Adrenal gland (tissue), 12 donors: Measurements from ENCODE around the gene CORO2B. TPM values are rescaled to one million over a fixed set of nuclear protein-coding genes. Genes with fewer than 3 reads are reported as not detected.
A peak's percentile ranks its signal among the peaks of the same experiment; 100 is the strongest.

Source experiments
- DNase-seq, 7 donors: peaks; one replicate each; pipeline ENCODE4 v3.0.0-alpha.2; 2019 to 2020
- H3K27ac ChIP-seq, 5 donors: fragments of 200-600 bp; sonication (generic) in 4 of 5; 1 replicate in 3 of 5; 2 replicates in 2 of 5; pipeline versions ENCODE4 v1.5.1 to v1.8.0; 2016 to 2020; ENCODE audit warnings: mild to moderate bottlenecking in 1 of 5
- H3K27me3 ChIP-seq: fragments of 200-600 bp; 2 replicates; pipeline ENCODE4 v1.8.0; 2021
- H3K36me3 ChIP-seq, 2 donors: fragments of 200-600 bp; replicated peaks in 1 of 2; 1 replicate in 1 of 2; 2 replicates in 1 of 2; pipeline versions ENCODE4 v1.5.1 to v1.8.0; 2018 to 2022
- H3K4me1 ChIP-seq, 2 donors: fragments of 200-600 bp; replicated peaks in 1 of 2; 1 replicate in 1 of 2; 2 replicates in 1 of 2; pipeline versions ENCODE4 v1.5.1 to v1.8.0; 2018 to 2021
- H3K4me3 ChIP-seq, 4 donors: fragments of 200-600 bp; sonication (generic) in 3 of 4; one replicate each; pipeline ENCODE4 v1.5.1; 2016 to 2018
- H3K9me3 ChIP-seq, 3 donors: fragments of 200-600 bp; sonication (generic) in 1 of 3; replicated peaks in 1 of 3; 1 replicate in 2 of 3; 2 replicates in 1 of 3; pipeline versions ENCODE4 v1.5.1 to v1.8.0; 2016 to 2021
- POLR2A ChIP-seq, 2 donors: fragments of 450-650 bp; IDR thresholded peaks; one replicate each; pipeline ENCODE4 v1.6.1; 2017; ENCODE audit warnings: antibody characterized with exemption in 2 of 2, mild to moderate bottlenecking in 2 of 2, moderate library complexity in 1 of 2
- WGBS, 4 donors: extraction: QIAGEN DNeasy Blood & Tissue Kit in 2 of 4; methylation state at CpG; one replicate each; pipeline versions ENCODE4 v1.1.5 to v1.1.7; 2013 to 2017; 5-methylcytosine and 5-hydroxymethylcytosine counted together
- intact Hi-C, 2 donors: fragments of 100-400 bp; cut with DNase I; formaldehyde crosslinking; loops; one replicate each; pipeline versions ENCODE4 v1.14.1 to v1.15.0; 2022 to 2023
- polyA plus RNA-seq, 3 donors: library from polyadenylated mRNA; stranded (reverse); fragments of 200-250 nt in 2 of 3; fragments of 350-450 nt in 1 of 3; fragmentation: Illumina TruSeq in 1 of 3; extraction: RNeasy Lipid Tissue Mini Kit (QIAGEN cat#74804) in 1 of 3; gene quantifications; one replicate each; pipeline ENCODE4 v1.2.3, GENCODE V29; 2013 to 2014
- total RNA-seq, 9 donors: library from RNA; depleted of rRNA in 4 of 9; stranded (reverse); fragments of >200 nt in 4 of 9; fragments of 120-200 nt in 1 of 9; fragmentation: NEBNext Ultra II Directional in 1 of 9; extraction: Animal tissue kit (Norgen Biotek cat#: 25700) in 1 of 9; gene quantifications; one replicate each; pipeline versions ENCODE4 v1.1.0 to v1.2.4, GENCODE V29; 2013 to 2023
- TF ChIP-seq, protein P1 (sequence below), 6 experiments: fragments of 450-650 bp in 4 of 6; fragments of 200-600 bp in 2 of 6; sonication (generic) in 1 of 6; IDR thresholded peaks; 1 replicate in 5 of 6; 2 replicates in 1 of 6; pipeline versions ENCODE4 v1.5.1 to v1.8.0; 2016 to 2021; ENCODE audit warnings: antibody characterized with exemption in 6 of 6, mild to moderate bottlenecking in 2 of 6, moderate library complexity in 1 of 6
- donor health status: healthy with polysubstance abuse.
- donor health status: Bipolar disorder and iron deficiency.
- donor health status: DM: yes; HTN: yes; CAD: no.
- donor health status: DM: no; HTN: no; CAD: no.
- donor health status: DM: no; HTN: no; CAD: no.
- donor health status: DM: yes; HTN: yes; CAD: no.

CORO2B gene
- total and polyA plus RNA-seq, 12 donors, result 2.8 to 8.4 (median 4.3) TPM

DNA sequence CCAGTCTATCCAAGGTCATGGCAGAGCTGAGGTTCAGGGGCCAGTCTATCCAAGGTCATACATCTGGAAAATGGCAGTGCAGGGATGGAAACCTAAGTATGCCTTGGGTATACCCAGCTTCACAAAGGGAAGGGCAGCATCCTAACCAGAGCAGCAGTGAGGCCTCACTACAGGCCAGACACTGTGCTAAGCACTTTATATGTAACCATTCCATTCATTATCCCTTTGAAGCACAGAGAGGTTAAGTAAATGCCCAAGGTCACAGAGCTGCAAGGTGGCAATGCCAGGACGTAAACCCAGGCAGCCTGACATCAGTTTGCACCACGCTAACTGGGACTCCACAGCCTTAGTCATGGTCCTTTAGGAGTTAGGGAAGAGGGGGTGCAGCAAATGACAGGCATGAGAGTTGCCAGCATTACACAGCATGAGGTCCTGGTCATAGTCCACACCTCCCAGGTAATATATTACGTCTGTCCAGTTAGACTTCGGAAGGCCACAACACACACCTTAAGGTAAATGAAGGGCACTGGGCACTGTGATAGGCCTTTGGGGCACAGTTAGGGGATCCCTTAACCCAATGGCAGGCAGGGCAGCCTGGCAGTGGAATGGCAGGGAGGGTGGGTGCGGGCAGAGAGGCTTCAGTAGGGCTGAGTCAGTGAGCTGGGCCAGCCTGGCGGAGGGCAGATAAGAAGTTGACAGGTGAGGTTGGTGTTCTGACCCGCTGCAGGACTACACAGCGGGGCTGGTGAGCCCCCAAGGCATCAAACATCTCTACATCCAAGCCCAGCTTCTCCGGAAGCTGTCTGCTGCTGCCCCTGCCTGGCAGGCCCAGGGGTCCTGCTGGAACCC is 21.1 kb upstream of the CORO2B start:
- no peaks in the 10 kb centered on the region for H3K36me3 ChIP-seq
- peaks cover 3% of the 10 kb centered on the region in 2 donors for H3K4me1 ChIP-seq
- no peak for DNase-seq
- H3K27me3 ChIP-seq, result peaks cover 4% of the 10 kb centered on the region
- 87 to 92% (median 89%) methylated on average over 9 of the region's 9 CpGs for WGBS, 4 donors
- H3K27ac ChIP-seq, result no peak overlapping the region
- intact Hi-C loops, result loop anchor here (2.0 to 10.0 kb wide), 6 partner anchors 95 to 367 kb away; no protein-coding TSS in a partner anchor
- no peak overlapping the region for H3K4me3 ChIP-seq
- no peaks in the 10 kb centered on the region for H3K9me3 ChIP-seq
- TF ChIP-seq, protein P1, sequence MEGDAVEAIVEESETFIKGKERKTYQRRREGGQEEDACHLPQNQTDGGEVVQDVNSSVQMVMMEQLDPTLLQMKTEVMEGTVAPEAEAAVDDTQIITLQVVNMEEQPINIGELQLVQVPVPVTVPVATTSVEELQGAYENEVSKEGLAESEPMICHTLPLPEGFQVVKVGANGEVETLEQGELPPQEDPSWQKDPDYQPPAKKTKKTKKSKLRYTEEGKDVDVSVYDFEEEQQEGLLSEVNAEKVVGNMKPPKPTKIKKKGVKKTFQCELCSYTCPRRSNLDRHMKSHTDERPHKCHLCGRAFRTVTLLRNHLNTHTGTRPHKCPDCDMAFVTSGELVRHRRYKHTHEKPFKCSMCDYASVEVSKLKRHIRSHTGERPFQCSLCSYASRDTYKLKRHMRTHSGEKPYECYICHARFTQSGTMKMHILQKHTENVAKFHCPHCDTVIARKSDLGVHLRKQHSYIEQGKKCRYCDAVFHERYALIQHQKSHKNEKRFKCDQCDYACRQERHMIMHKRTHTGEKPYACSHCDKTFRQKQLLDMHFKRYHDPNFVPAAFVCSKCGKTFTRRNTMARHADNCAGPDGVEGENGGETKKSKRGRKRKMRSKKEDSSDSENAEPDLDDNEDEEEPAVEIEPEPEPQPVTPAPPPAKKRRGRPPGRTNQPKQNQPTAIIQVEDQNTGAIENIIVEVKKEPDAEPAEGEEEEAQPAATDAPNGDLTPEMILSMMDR (IDR thresholded peaks at IDR 0.05), result no peak
- no peak for TF ChIP-seq POLR2A (IDR thresholded peaks at IDR 0.05)

DNA sequence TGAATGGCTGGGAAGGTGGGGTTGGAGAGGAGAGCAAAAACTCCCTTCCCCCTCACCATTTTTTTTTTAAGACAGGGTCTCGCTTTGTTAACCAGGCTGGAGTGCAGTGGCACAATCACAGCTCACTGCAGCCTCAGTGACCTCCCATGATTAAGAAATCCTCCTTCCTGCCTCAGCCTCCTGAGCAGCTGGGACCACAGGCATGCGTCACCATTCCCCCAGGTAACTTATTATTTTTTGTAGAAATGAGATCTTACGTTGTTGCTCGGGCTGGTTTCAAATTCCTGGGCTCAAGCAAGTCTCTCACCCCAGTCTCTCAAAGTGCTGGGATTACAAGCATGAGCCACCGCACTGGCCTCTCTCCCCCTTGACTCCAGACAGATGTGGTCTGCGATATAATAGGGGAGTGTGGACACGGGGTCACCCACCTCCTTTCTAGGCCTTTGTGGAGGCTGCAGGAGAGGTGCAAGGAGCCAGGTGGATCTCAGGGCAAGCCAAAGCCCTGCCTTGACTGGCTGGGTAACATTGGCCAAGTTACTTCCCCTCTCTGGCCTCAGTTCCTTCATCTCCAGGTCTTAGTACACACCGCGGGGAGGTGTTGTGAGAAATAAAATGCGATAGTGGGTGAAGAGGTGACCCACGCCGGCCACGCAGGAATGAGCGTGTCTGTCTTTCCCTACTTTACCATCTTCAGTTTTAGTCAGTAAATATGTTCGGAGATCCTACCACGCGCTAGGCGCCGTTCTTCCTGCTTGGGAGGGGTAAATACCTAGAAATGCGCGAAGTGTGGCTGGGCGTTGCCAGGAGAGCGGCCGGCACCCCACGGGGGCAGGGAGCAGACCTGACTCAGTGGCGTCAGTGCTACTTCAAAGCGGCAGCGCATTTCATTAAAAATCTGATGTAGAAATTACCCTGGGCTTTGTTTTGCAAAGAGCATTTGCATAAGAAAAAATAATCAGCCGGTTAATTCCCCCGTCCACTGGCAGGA is 20.2 kb upstream of the CORO2B start:
- H3K4me3 ChIP-seq, result peak overlapping the region in 1 of 4 donors; percentile 10
- intact Hi-C loops, result loop anchor here (2.0 to 10.0 kb wide), 6 partner anchors 94 to 366 kb away; no protein-coding TSS in a partner anchor
- DNase-seq, result peak in 1 of 7 donors; percentile 17
- WGBS, 4 donors, result 52 to 64% (median 56%) methylated on average over 27 to 30 of the region's 30 CpGs
- TF ChIP-seq, protein P1 (IDR thresholded peaks at IDR 0.05), result no peak
- H3K36me3 ChIP-seq, result no peaks in the 10 kb centered on the region
- no peaks in the 10 kb centered on the region for H3K9me3 ChIP-seq
- peaks cover 4% of the 10 kb centered on the region for H3K27me3 ChIP-seq
- peaks cover 3% of the 10 kb centered on the region in 2 donors for H3K4me1 ChIP-seq
- H3K27ac ChIP-seq, result no peak overlapping the region

DNA sequence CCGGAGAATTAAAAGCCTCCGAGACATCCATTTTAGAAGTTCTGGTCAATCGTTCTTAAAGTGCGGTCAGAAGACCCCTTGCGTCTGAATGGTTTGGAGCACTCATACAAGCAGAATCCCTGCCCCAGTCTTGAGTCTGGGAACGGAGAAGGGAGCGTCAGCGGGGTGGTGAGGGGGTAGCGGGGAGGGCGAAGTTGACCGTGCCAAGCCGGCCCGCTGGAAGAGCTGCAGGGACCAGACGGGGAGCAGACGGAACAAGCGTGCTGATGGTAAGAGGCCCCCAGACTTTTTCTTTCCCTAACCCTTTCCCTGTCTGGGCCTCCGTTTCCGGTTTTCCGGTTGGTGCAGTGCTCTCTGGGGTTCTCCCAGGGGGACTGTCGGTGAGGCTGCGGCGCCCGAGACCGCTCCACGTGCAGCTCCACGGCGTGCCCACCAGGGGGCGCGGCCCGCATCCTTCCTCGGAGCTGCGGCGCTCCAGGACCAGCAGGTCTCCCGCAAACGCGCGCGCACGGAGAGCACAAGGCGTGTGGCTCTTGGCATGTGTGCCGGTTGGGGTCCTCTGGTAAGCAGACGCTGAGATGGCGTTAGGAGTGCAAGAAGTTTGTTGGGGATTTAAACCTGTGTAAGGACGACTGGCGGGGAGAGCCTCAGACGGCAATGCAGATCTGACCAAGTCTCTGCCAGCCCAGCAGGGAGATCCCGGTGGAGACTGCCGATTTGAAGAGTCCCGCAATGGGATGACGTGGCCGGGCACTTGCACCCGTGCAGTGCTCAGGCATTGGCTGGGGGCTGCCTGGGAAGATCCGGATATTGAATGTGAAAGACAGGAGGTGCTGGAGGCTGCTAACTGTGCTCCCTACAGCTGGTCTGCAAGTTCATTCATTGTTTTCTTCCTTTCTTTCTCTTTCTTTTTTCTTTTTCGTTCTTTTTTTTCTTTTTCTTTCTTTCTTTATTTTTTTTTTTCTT is 19.2 kb upstream of the CORO2B start:
- TF ChIP-seq, protein P1 (IDR thresholded peaks at IDR 0.05), result peak; percentile 80 to 95 (median 93)
- no peak for TF ChIP-seq POLR2A (IDR thresholded peaks at IDR 0.05)
- Histone ChIP-seq H3K27me3 (peaks cover 4% of the 10 kb centered on the region), H3K27ac (peak overlapping the region in 1 of 5 donors; percentile 4)

More for the DNA sequence above, 19.2 kb upstream of the CORO2B start:
- 8 to 24% (median 12%) methylated on average over 23 to 54 of the region's 54 CpGs for WGBS, 4 donors
- intact Hi-C loops, result loop anchor here (2.0 to 10.0 kb wide), 6 partner anchors 93 to 365 kb away; no protein-coding TSS in a partner anchor
- DNase-seq, result peak; percentile 42 to 83 (median 71)
- Histone ChIP-seq H3K4me1 (peaks cover 3% of the 10 kb centered on the region in 2 donors), H3K36me3 (no peaks in the 10 kb centered on the region), H3K9me3 (no peaks in the 10 kb centered on the region), H3K4me3 (peak overlapping the region in 1 of 4 donors; percentile 10)
